T47D (cell line): ENCODE data around the gene CMC2.

ENCODE experiments used
- DNase-seq, 2 experiments: peaks; one replicate each; pipeline versions ENCODE4 v3.0.0 to v3.0.0-alpha.2; 2011 to 2012; ENCODE audit warnings: low read depth in 1 of 2, low spot score in 1 of 2
- JUND ChIP-seq: IDR thresholded peaks from 2 replicates; pipeline ENCODE4 v1.6.1; 2012; ENCODE audit warnings: low read depth
- in situ Hi-C: cut with HindIII; loops from 2 replicates; pipeline ENCODE4 v1.10.0; 2016; ENCODE audit warnings: low sequenced_read_pairs, low pct_unique_long_range_greater_than_20kb

CMC2 gene

GRCh38 chr16:80982646-80983045, 24.0 kb downstream of the CMC2 start:
- TF ChIP-seq JUND, result no peak
- no peak for DNase-seq
- in situ Hi-C loops, result no loop called here

DNA sequence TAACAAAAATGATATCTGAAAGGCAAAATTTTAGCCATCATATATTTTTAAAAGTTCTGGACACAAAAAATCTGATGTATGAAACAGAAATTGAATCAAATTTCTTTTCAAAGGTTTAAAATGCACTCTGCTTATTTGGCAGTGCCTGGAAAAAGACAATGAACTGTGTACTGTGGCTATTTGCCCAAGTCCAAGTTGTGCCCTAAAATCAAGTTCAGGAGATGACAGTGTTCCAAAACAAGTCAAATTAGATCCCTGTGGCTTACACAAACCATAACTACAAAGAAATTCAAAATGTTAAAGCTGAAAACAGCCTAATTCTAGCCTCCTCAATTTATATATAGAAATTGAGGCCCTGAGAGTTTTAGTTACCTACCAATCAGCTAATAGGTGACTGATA, 25.6 kb downstream of the CMC2 start:
- no peak for TF ChIP-seq JUND
- in situ Hi-C loops, result no loop called here
- DNase-seq, result no peak

- in situ Hi-C loops, result no loop called here
- DNase-seq, result no peak
- no peak for TF ChIP-seq JUND
Observed at GRCh38 chr16:80976946-80977345, 29.7 kb downstream of the CMC2 start.

- DNase-seq, result peak in 1 of 2 experiments; percentile 36
- in situ Hi-C loops, result no loop called here
- no peak for TF ChIP-seq JUND
Observed at GRCh38 chr16:80974649-80975376, 31.9 kb downstream of the CMC2 start.

DNA sequence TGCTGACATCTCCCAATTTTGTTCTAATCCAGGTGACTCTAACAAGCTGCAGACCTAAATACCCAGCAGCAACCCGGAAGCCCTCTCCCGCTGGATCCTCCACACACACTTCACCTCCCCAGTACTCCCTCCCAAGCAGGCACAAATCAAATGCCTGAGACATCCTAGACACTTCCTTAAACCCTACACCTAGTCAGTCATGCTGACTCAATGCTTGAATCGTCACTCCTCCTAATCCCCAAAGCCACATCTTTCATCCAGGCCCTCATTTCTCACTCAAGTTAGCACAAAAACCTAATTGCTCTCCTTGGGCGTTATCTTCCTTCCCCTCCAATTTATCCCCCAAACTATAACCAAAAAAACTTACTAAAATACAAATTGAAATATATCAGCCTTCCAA, 32.7 kb downstream of the CMC2 start:
- in situ Hi-C loops, result no loop called here
- DNase-seq, result no peak
- TF ChIP-seq JUND, result no peak

- DNase-seq, result no peak
- in situ Hi-C loops, result no loop called here
- no peak for TF ChIP-seq JUND
Observed at GRCh38 chr16:80972611-80973010, 34.1 kb downstream of the CMC2 start.

- DNase-seq, result no peak
- in situ Hi-C loops, result no loop called here
- no peak for TF ChIP-seq JUND
Observed at GRCh38 chr16:80971819-80972218, 34.9 kb downstream of the CMC2 start.

DNA sequence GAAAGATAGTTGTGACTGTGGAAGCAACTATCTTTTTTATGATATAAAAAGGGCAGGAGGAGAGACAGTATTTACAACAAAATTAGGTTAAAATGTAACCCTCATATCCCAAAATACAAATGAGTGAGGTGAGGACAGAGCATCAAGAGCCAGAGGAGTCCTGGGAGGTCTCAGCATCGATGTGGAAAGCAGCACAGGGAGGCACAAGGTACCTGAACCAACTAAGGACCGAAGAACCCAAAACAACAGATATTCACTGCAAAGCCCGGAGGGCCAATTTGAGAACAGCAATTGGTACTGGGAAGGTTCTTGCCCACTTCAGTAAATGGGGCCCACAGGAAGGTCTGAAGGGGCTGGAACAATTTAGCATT, 37.6 kb downstream of the CMC2 start:
- in situ Hi-C loops, result no loop called here
- no peak for DNase-seq
- TF ChIP-seq JUND, result no peak; the same call in 1 of the 2 replicates

DNA sequence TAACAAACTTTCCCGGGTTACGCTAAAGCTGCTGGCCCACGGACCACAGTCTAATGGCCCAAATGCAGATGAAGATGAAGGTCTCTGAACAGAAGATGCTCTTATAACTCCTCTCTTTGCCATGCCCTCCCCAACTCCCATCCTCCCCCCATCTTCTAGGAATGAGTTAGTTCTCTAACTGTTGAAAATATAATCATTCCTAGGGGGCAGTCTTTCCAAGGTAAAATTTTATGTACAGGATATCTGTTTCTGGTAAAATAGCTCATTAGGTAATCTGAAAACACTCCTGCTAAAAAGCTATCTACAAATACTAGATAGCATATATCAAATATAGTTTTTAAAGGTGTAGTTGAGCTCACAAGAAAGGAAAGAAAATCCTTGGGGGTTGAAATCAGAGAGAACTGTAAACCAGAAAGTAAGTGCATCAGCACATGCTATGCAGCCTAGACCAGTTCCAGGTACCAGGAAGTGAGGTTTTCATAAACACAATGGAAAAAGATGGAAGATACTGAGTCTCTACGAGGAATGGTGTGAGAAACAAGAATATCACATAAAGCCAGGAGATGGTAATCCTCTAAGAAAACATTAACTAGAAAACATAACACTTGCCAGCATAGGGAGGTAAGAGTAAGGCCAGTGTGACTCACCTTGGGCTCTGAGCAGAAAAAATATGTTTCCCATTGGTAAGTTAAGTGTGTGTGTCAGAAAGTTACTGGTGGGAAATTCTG, 38.1 kb downstream of the CMC2 start:
- DNase-seq, result peak; percentile 41 to 83
- no peak; the same call in 1 of the 2 replicates for TF ChIP-seq JUND
- in situ Hi-C loops, result no loop called here

DNA sequence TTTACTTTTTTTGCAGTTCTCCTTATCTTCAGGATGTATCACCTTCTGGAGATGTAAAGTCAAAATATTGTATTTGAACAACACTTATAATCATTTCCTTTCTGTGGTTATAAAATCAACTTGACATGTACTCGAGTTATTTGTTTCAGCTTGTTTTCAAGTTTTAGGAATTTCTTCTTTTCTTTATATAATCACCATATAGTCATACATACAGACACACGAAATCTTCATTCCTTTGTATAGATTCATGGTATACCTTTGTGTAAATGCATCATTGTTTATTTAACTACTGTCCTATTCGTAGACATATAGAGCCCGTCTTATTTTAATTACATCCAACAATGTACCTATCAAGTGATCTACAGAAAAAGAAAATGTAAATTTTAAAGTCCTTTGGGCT, 40.1 kb downstream of the CMC2 start:
- in situ Hi-C loops, result no loop called here
- no peak for DNase-seq
- no peak for TF ChIP-seq JUND

DNA sequence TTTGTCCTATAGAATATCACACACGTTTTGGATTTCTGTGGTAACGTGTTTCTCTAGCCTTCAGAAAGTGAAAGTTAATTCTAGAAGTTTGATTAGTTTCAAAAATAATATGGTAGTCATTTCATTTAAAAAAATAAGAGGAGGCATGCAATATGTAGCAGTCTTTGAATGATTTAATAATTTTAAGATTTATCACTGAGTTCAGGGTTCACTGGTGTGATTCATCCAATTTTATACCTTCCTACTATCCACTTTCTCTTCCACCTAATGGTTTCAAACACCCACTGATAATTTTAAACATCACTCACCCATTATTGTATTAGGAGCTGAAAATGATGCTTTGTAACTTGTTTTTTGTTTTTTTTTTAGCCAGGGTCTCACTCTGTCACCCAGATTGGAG, 42.3 kb downstream of the CMC2 start:
- DNase-seq, result no peak
- in situ Hi-C loops, result no loop called here
- no peak for TF ChIP-seq JUND

GRCh38 chr16:80962879-80963278, 43.8 kb downstream of the CMC2 start:
- TF ChIP-seq JUND, result no peak
- no peak for DNase-seq
- in situ Hi-C loops, result no loop called here

- no peak for DNase-seq
- in situ Hi-C loops, result no loop called here
- no peak for TF ChIP-seq JUND
Observed at GRCh38 chr16:80958284-80958683, 48.4 kb downstream of the CMC2 start.

- in situ Hi-C loops, result no loop called here
- TF ChIP-seq JUND, result no peak
- DNase-seq, result peak in 1 of 2 experiments; percentile 54
Observed at GRCh38 chr16:80954985-80955384, 51.7 kb downstream of the CMC2 start.
